Cerebellar cortex (tissue), 1 donor: Measurements from ENCODE around the gene ATP6V0A4.

Experiments used
- DNase-seq: peaks from one replicate; pipeline ENCODE4 v3.0.0-alpha.2; 2015; ENCODE audit warnings: low spot score

The ATP6V0A4 gene

DNA sequence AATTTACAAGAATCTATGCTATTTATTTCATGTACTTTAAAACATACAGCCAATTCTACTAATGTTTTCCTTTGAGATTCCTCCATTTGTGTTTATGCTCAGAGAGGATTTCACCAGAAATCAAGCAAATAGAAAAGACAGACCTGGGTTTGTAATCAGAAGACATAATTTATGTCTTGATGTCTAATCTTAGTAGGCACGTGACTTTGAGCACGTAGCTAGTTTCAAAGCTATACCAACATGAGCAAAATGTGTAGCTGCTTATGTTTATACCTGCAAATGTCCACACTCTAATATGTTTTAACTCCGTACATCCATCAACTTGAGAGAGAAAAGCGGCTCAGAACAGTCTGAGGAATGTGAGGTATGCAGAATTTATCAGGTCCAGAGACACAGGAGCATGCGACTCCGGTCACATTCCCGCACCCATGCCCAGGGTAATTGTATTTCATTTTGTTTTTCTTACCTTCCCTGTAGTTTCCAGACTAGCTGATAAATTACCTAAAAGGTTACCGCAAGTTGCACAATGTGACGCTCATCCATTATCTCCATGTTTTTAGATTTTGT is 136.8 kb downstream of the ATP6V0A4 start:
- DNase-seq: no peak

DNA sequence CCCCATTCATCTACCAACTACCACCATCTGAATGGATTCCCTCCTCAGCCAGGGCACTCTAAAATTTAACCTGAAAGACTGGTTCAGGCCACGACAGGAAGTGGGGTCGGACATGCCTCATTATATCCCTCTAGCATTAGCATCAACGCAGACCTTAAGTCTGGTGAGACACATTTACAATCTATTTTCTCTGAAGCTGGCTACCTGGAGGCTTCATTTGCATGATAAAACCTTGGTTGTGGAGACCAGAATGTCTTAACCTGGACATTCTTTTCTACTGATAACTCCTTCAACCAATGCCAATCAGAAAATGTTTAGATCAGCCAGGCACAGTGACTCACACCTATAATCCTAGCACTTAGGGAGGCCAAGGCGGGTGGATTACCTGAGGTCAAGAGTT is 139.1 kb downstream of the ATP6V0A4 start:
- DNase-seq: no peak

DNA sequence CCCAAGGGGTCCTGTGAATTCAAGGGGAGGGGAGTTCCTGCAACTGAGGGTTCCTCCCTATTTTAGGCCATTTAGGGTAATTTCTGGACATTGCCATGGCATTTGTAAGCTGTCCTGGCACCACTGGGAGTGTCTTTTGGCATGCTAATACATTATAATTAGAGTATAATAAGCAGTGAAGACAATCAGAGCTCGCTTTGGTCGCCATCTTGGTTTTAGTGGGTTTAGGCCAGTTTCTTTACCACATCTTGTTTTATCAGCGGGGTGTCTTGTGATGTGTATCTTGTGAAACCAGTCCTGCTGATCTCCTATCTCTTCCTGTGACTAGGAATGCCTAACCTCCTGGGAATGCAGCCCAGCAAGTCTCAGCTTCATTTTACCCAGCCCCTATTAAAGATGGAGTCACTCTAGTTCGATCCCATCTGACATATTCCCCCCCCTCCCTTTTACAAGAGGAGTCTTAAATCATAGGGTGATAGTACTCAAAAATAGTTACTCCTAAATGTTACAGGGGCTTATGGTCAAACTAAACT is 140.1 kb downstream of the ATP6V0A4 start:
- no peak for DNase-seq

DNA sequence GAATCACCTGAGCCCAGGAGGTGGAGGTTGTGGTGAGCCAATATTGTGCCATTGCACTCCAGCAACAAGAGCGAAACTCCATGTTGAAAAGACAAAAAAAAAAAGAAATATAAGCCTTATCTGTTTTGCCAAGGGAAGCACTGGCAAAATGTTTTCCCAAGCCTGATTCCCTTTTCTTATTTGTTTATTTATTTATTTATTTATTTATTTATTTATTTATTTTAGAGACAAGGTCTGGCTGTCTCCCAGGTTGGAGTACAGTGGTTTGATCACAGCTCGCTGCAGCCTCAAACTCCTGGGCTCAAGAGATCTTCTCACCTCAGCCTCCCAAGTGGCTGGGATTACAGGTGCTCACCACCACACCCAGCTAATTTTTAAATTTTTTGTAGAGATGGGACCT is 141.0 kb downstream of the ATP6V0A4 start:
- no peak for DNase-seq
